H1 (cell line): ENCODE data around the gene GPC6. TPM values are rescaled to one million over a fixed set of nuclear protein-coding genes. Genes with fewer than 3 reads are reported as not detected.

Source experiments
- CTCF ChIA-PET: fragments of 300-600 bp; sonication (Branson Sonifier 250); formaldehyde crosslinking; loops from one replicate; lab custom pipeline; 2021; ENCODE audit not compliant: partially characterized antibody; lab: Charles Lee
- POLR2A ChIA-PET: fragments of 300-600 bp; sonication (Branson Sonifier 250); formaldehyde crosslinking; loops from one replicate; lab custom pipeline; 2021; ENCODE audit warnings: inconsistent platforms; ENCODE audit not compliant: partially characterized antibody; lab: Charles Lee
- DNase-seq, 2 experiments: peaks; one replicate each; pipeline versions ENCODE4 v3.0.0 to v3.0.0-alpha.2; 2010 to 2022; ENCODE audit warnings: low spot score in 2 of 2, low read depth in 1 of 2, mixed read lengths in 1 of 2
- FAIRE-seq: peaks from 2 replicates; lab custom pipeline; 2011; peaks lifted over from hg19 to GRCh38; lab: Jason Lieb, UNC
- H2AFZ ChIP-seq: 2 replicates; pipeline ENCODE4 v1.8.1; 2012; ENCODE audit warnings: low read length, inconsistent platforms
- H2AK5ac ChIP-seq: 2 replicates; pipeline ENCODE4 v1.6.1; 2013; ENCODE audit warnings: low read depth, low read length
- H2BK120ac ChIP-seq: replicated peaks from 2 replicates; pipeline ENCODE3; 2013; ENCODE audit warnings: low read depth, low read length, inconsistent platforms
- H2BK12ac ChIP-seq: 2 replicates; pipeline ENCODE4 v1.6.1; 2013; ENCODE audit warnings: low read depth, low read length
- H2BK15ac ChIP-seq: 2 replicates; pipeline ENCODE4 v1.6.1; 2013; ENCODE audit warnings: low read length
- H2BK20ac ChIP-seq: 2 replicates; pipeline ENCODE4 v1.6.1; 2013; ENCODE audit warnings: low read length
- H2BK5ac ChIP-seq: 2 replicates; pipeline ENCODE4 v1.6.1; 2013; ENCODE audit warnings: low read depth, low read length
- H3K14ac ChIP-seq: 2 replicates; pipeline ENCODE4 v1.6.1; 2013; ENCODE audit warnings: inconsistent platforms; ENCODE audit not compliant: insufficient read length
- H3K18ac ChIP-seq: 2 replicates; pipeline ENCODE4 v1.6.1; 2013; ENCODE audit warnings: low read length; ENCODE audit errors: extremely low read depth
- H3K23ac ChIP-seq: 2 replicates; pipeline ENCODE4 v1.6.1; 2013; ENCODE audit warnings: inconsistent platforms; ENCODE audit not compliant: insufficient read length
- H3K23me2 ChIP-seq: 2 replicates; pipeline ENCODE4 v1.6.1; 2013; ENCODE audit warnings: low read depth, low read length
- H3K27ac ChIP-seq: 2 replicates; pipeline ENCODE4 v1.6.1; 2011; ENCODE audit warnings: low read depth, low read length, inconsistent platforms
- H3K27me3 ChIP-seq, 4 experiments: replicated peaks in 1 of 4; 1 replicate in 1 of 4; 2 replicates in 3 of 4; pipeline versions ENCODE4 v1.6.1 to v1.8.1; 2011 to 2013; ENCODE audit warnings: low read length in 3 of 4, mild to moderate bottlenecking in 3 of 4, inconsistent platforms in 2 of 4, mixed read lengths in 2 of 4, moderate library complexity in 1 of 4; ENCODE audit not compliant: control insufficient read depth in 3 of 4, insufficient read depth in 3 of 4; ENCODE audit errors: extremely low read depth in 1 of 4
- H3K36me3 ChIP-seq, 4 experiments: 2 replicates each; pipeline versions ENCODE4 v1.6.1 to v1.8.1; 2011 to 2013; ENCODE audit warnings: mild to moderate bottlenecking in 4 of 4, low read length in 3 of 4, moderate library complexity in 2 of 4, control low read depth in 1 of 4, inconsistent platforms in 1 of 4; ENCODE audit not compliant: insufficient read depth in 4 of 4, control insufficient read depth in 2 of 4
- H3K4ac ChIP-seq: replicated peaks from 2 replicates; pipeline ENCODE3; 2013; ENCODE audit warnings: low read length, low read depth, mixed read lengths, inconsistent platforms; ENCODE audit not compliant: insufficient read length
- H3K4me1 ChIP-seq, 4 experiments: replicated peaks in 1 of 4; 1 replicate in 1 of 4; 2 replicates in 3 of 4; pipeline versions ENCODE4 v1.6.1 to v1.8.1; 2011 to 2013; ENCODE audit warnings: low read length in 3 of 4, inconsistent platforms in 2 of 4, mixed read lengths in 1 of 4; ENCODE audit not compliant: insufficient read depth in 4 of 4, control insufficient read depth in 3 of 4
- H3K4me2 ChIP-seq, 2 experiments: 2 replicates each; pipeline versions ENCODE4 v1.6.1 to v1.8.1; 2011 to 2013; ENCODE audit warnings: low read depth in 2 of 2, low read length in 2 of 2, control low read depth in 1 of 2, inconsistent platforms in 1 of 2, mild to moderate bottlenecking in 1 of 2; ENCODE audit not compliant: insufficient read depth in 1 of 2
- H3K4me3 ChIP-seq, 4 experiments: fragments of 200-600, 300-600 bp in 1 of 4; sonication (generic), shearing (Covaris generic), sonication (Bioruptor Twin) in 1 of 4; 2 replicates each; pipeline versions ENCODE4 v1.5.1 to v1.8.1; 2011 to 2016; ENCODE audit warnings: low read length in 4 of 4, low read depth in 3 of 4, control low read depth in 2 of 4, inconsistent platforms in 2 of 4, mild to moderate bottlenecking in 2 of 4, mixed read lengths in 1 of 4, moderate library complexity in 1 of 4; ENCODE audit not compliant: insufficient read depth in 2 of 4; ENCODE audit errors: extremely low read depth in 1 of 4
- H3K56ac ChIP-seq: replicated peaks from 2 replicates; pipeline ENCODE3; 2013; ENCODE audit warnings: low read depth, mild to moderate bottlenecking, mixed read lengths, low read length, inconsistent platforms; ENCODE audit not compliant: insufficient read length
- H3K79me1 ChIP-seq: 2 replicates; pipeline ENCODE4 v1.6.1; 2013; ENCODE audit warnings: low read depth, low read length, control low read depth
- H3K79me2 ChIP-seq, 2 experiments: 2 replicates each; pipeline versions ENCODE4 v1.6.1 to v1.8.1; 2012 to 2013; ENCODE audit warnings: low read length in 2 of 2, mild to moderate bottlenecking in 2 of 2, inconsistent platforms in 1 of 2; ENCODE audit not compliant: insufficient read depth in 2 of 2, control insufficient read depth in 1 of 2
- H3K9ac ChIP-seq, 4 experiments: replicated peaks in 1 of 4; 1 replicate in 1 of 4; 2 replicates in 3 of 4; pipeline versions ENCODE4 v1.6.1 to v1.8.1; 2011 to 2013; ENCODE audit warnings: low read depth in 3 of 4, low read length in 3 of 4, control low read depth in 2 of 4, mild to moderate bottlenecking in 2 of 4, moderate library complexity in 2 of 4, inconsistent platforms in 1 of 4; ENCODE audit errors: extremely low read depth in 1 of 4
- H3K9me3 ChIP-seq, 2 experiments: 2 replicates each; pipeline versions ENCODE4 v1.6.1 to v1.8.1; 2012 to 2013; ENCODE audit warnings: mild to moderate bottlenecking in 2 of 2, moderate library complexity in 2 of 2, control low read depth in 1 of 2, inconsistent platforms in 1 of 2, low read depth in 1 of 2, low read length in 1 of 2, mixed read lengths in 1 of 2; ENCODE audit not compliant: insufficient read depth in 2 of 2
- H4K20me1 ChIP-seq, 2 experiments: replicated peaks in 1 of 2; 2 replicates each; pipeline versions ENCODE3 to v1.8.1; 2011 to 2013; ENCODE audit warnings: inconsistent platforms in 2 of 2, low read length in 2 of 2, mild to moderate bottlenecking in 1 of 2; ENCODE audit not compliant: insufficient read depth in 2 of 2, control insufficient read depth in 1 of 2
- H4K5ac ChIP-seq: 2 replicates; pipeline ENCODE4 v1.6.1; 2013; ENCODE audit warnings: low read length, low read depth, mixed read lengths, inconsistent platforms; ENCODE audit not compliant: insufficient read length
- H4K8ac ChIP-seq: 2 replicates; pipeline ENCODE4 v1.8.0; 2013; ENCODE audit warnings: mild to moderate bottlenecking, moderate library complexity, low read length, inconsistent platforms; ENCODE audit not compliant: insufficient read depth; ENCODE audit errors: extremely low read depth
- H4K91ac ChIP-seq: replicated peaks from 2 replicates; pipeline ENCODE3; 2013; ENCODE audit warnings: low read length, mixed read lengths, inconsistent platforms; ENCODE audit not compliant: insufficient read length
- JUND ChIP-seq: IDR thresholded peaks from 2 replicates; pipeline ENCODE4 v1.6.1; 2011; ENCODE audit warnings: mild to moderate bottlenecking, improper control_type of control experiment, low read length
- SP1 ChIP-seq: IDR thresholded peaks from 2 replicates; pipeline ENCODE4 v1.6.1; 2011; ENCODE audit warnings: low read depth, low read length
- WGBS, 2 experiments: shearing (Covaris generic) in 1 of 2; methylation state at CpG; one replicate each; pipeline versions ENCODE4 v1.1.6 to v1.1.7; 2013 to 2015; ENCODE audit warnings: low lambda C conversion rate in 2 of 2, mixed read lengths in 2 of 2, inconsistent platforms in 1 of 2, low coverage in 1 of 2, missing lambda C conversion rate in 1 of 2; ENCODE audit not compliant: insufficient replicate concordance in 2 of 2, insufficient coverage in 1 of 2, insufficient read length in 1 of 2; ENCODE audit errors: extremely low coverage in 1 of 2, missing lambda C conversion rate in 1 of 2; 5-methylcytosine and 5-hydroxymethylcytosine counted together
- polyA plus RNA-seq, 7 experiments: library from polyadenylated mRNA; depleted of rRNA in 3 of 7; stranded (reverse) in 5 of 7; unstranded in 2 of 7; fragments of >200 nt in 5 of 7; fragments of 200-250 nt in 2 of 7; gene quantifications; 1 replicate in 5 of 7; 2 replicates in 1 of 7; 4 replicates in 1 of 7; pipeline versions ENCODE4 v1.2.1 to v1.2.3, GENCODE V29; 2011 to 2013; ENCODE audit warnings: missing spikeins in 2 of 7, mixed read lengths in 2 of 7
- total RNA-seq: library from RNA; stranded (reverse); fragmentation: NEBNext Ultra II Directional; extraction: Animal tissue kit (Norgen Biotek cat#: 25700); gene quantifications from 2 replicates; pipeline ENCODE4 v1.2.1, GENCODE V29; 2021

The GPC6 gene
- total and polyA plus RNA-seq, 2 of the 8 experiments (the other 6 are each of a cell fraction or from before 2014, with no cell fraction given), result 5.4 to 12.0 TPM

GRCh38 chr13:93231867-93232266 is 5.3 kb downstream of the GPC6 start:
- Histone ChIP-seq H2BK120ac (no peak overlapping the region), H2AFZ (no peak overlapping the region), H4K5ac (no peak overlapping the region), H2BK5ac (no peak overlapping the region), H3K9ac (no peak overlapping the region), H4K20me1 (peaks cover 0 to 1% of the 10 kb centered on the region in 2 experiments), H2BK20ac (no peak overlapping the region), H3K23me2 (peaks cover 10% of the 10 kb centered on the region; the same call in 1 of the 2 replicates), H2AK5ac (no peak overlapping the region), H4K91ac (no peak overlapping the region), H3K18ac (no peak overlapping the region), H4K8ac (no peak overlapping the region), H3K79me1 (peaks cover 3% of the 10 kb centered on the region; the same call in 1 of the 2 replicates), H3K79me2 (peaks cover 6 to 37% of the 10 kb centered on the region in 2 experiments; a peak in 3 of 4 replicates), H3K4me1 (peaks cover 0 to 16% (median 5%) of the 10 kb centered on the region in 4 experiments; a peak in 5 of 7 replicates), H3K14ac (no peak overlapping the region), H3K4ac (no peak overlapping the region), H2BK12ac (no peak overlapping the region), H3K36me3 (no peaks in the 10 kb centered on the region), H3K56ac (no peak overlapping the region), H3K23ac (no peak overlapping the region), H3K4me3 (no peak overlapping the region), H3K27ac (no peak overlapping the region), H3K27me3 (no peaks in the 10 kb centered on the region), H3K4me2 (no peak overlapping the region), H2BK15ac (no peak overlapping the region), H3K9me3 (no peaks in the 10 kb centered on the region)
- no peak for FAIRE-seq
- ChIA-PET POLR2A (no interaction called here), CTCF (interaction anchor here (0.6 to 0.8 kb wide), 2 partner anchors 12 to 1012 kb away, joined by 3 to 4 read pairs; no protein-coding TSS in a partner anchor)
- no peak for DNase-seq
- WGBS, 2 experiments, result 65% methylated on average over 3 of the region's 3 CpGs; no CpG with 5 or more reads in 1 of the 2 experiments
- TF ChIP-seq SP1 (no peak), JUND (no peak)
